ENCODE results near the gene ASCL4.
"Not testable (repeated sequence)": the region's sequence is repeated elsewhere in the genome, so short reads cannot be mapped to it uniquely, and the experiment has no call there.

Gene ASCL4, protein sequence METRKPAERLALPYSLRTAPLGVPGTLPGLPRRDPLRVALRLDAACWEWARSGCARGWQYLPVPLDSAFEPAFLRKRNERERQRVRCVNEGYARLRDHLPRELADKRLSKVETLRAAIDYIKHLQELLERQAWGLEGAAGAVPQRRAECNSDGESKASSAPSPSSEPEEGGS

DNA sequence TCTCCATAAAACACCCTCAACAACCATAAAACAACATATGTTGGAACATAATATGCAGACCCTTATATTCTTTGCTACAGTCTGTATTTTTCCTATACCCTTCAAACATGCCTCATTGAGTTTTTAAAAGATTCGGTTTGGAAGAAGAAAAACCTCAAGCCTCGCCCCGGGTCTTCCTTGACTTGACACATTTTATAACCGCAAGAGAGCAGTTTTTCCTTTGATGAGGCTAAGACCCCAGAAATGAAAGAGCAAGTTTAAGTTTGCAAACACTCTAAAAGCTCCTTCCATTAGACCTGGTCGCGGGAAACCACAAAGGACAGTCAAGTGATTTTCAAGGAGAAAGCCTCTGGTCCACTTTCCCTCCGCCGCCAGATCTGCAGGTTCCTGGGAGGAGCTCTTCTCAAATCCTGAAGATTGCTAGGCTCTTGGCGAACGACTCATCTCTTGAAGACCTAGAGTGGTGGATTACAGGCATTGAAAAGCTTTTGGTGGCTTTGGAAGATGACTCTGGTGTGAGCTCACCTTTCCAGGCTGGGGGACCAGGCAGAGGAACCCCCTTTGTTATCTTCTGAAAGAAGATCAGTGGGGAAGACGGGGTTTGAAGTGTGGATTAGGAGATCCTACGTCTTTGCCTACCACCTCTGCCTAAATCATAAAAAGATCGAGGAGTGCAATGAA is at the start of gene ASCL4:
Gene ASCL4, plus strand, starts transcription at position 356 of the 681 bp plus-strand sequence. CDS start 515 bp downstream, outside the sequence.
- no peak within 1 kb of the TSS for H3K4me3 ChIP-seq (ENCODE audit: control insufficient read depth, low read depth, low read length)
- DNase-seq (ENCODE audit: low read depth) = no peak
- TF ChIP-seq, protein P1, sequence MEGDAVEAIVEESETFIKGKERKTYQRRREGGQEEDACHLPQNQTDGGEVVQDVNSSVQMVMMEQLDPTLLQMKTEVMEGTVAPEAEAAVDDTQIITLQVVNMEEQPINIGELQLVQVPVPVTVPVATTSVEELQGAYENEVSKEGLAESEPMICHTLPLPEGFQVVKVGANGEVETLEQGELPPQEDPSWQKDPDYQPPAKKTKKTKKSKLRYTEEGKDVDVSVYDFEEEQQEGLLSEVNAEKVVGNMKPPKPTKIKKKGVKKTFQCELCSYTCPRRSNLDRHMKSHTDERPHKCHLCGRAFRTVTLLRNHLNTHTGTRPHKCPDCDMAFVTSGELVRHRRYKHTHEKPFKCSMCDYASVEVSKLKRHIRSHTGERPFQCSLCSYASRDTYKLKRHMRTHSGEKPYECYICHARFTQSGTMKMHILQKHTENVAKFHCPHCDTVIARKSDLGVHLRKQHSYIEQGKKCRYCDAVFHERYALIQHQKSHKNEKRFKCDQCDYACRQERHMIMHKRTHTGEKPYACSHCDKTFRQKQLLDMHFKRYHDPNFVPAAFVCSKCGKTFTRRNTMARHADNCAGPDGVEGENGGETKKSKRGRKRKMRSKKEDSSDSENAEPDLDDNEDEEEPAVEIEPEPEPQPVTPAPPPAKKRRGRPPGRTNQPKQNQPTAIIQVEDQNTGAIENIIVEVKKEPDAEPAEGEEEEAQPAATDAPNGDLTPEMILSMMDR (IDR thresholded peaks at IDR 0.05; ENCODE audit: control insufficient read depth, insufficient read depth, low read depth, low read length, missing control alignments) = no peak

DNA sequence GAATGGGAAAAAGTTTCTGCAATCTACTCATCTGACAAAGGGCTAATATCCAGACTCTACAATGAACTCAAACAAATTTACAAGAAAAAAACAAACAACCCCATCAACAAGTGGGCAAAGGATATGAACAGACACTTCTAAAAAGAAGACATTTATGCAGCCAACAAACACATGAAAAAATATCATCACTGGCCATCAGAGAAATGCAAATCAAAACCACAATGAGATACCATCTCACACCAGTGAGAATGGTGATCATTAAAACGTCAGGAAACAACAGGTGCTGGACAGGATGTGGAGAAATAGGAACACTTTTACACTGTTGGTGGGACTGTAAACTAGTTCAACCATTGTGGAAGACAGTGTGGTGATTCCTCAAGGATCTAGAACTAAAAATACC is 47.2 kb upstream of the ASCL4 start:
- DNase-seq (ENCODE audit: low read depth); H3K4me3 ChIP-seq (ENCODE audit: control insufficient read depth, low read depth, low read length): not testable (repeated sequence)

DNA sequence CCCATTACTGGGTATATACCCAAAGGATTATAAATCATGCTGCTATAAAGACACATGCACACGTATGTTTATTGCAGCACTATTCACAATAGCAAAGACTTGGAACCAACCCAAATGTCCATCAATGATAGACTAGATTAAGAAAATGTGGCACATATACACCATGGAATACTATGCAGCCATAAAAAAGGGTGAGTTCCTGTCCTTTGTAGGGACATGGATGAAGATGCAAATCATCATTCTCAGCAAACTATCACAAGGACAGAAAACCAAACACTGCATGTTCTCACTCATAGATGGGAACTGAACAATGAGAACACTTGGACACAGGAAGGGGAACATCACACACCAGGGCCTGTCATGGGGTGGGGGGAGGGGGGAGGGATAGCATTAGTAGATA is 46.8 kb upstream of the ASCL4 start:
- H3K4me3 ChIP-seq (ENCODE audit: control insufficient read depth, low read depth, low read length); DNase-seq (ENCODE audit: low read depth): not testable (repeated sequence)

DNA sequence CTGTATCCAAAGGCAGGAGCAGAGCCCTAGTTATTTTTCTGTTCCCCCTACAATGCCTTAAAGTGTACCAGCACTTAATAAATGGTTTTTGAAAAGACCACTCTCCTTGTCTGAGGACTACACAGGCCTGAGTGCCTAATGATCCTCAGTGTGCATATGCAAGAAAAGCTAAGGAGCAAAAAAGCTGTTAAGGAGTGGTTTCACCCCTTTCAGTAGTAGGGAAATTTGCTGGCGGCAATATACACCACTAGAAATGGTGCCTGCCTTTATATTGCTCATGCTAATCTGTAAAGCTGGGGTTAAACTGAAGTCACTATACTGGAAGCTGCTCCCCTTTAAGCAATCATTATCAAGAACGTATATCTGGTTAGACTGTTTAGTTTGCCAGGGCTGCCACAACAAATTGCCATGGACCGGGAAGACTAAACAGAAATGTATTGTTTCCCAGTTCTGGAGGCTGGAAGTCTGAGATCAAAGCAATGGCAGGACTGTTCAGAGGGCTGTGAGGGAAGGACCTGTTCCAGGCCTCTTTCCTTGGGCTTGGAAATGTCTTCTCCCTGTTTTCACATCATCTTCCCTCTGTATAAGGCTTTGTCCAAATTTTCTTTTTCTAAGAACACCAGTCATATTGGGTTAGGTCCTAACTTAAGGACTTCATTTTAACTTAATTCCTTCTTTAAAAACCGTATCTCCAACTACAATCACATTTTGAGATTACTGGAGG is 43.7 kb upstream of the ASCL4 start:
- no peak overlapping the region for H3K4me3 ChIP-seq (ENCODE audit: control insufficient read depth, low read depth, low read length)
- TF ChIP-seq, protein P1 (IDR thresholded peaks at IDR 0.05; ENCODE audit: control insufficient read depth, insufficient read depth, low read depth, low read length, missing control alignments) = no peak
- no peak for DNase-seq (ENCODE audit: low read depth)

DNA sequence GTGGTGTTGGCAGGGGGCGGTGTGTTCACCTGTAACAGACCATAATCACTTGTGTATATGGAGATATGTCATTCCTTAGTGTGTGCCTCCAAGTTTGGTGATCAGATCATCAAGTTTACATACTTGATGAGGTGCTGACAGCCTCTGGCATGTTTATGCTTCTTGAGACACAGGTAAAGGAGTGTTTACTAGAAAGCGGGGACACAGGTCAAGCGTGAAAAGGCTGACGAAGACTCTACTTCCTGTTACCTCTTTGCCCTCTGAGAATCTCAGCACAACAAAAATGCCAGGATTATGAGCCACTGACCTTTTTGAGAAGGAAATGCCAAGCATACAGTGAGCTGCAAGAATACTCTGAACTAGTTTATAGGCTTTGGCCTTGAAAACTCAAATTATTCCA is 43.1 kb upstream of the ASCL4 start:
- no peak for DNase-seq (ENCODE audit: low read depth)
- TF ChIP-seq, protein P1 (IDR thresholded peaks at IDR 0.05; ENCODE audit: control insufficient read depth, insufficient read depth, low read depth, low read length, missing control alignments) = no peak

DNA sequence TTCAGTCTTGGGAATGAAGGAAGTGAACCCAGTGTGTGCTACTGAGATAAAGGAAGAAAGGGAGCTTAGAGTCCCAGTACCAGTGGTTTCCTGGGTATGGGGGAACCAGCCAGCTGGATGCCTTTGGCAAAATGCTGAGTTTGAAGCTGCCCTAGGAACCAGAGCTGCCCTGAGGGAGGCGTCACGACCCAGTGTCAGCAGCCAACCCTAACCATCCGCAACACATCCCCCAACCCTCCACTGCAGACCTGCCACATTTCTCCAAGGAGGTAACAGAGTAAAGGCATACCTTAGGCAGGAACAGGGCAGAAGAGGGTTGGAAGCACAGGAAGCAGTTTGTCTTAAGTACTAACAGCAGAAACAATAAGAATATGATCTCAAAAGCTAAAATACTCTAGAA is 42.1 kb upstream of the ASCL4 start:
- no peak overlapping the region for H3K4me3 ChIP-seq (ENCODE audit: control insufficient read depth, low read depth, low read length)
- TF ChIP-seq, protein P1 (IDR thresholded peaks at IDR 0.05; ENCODE audit: control insufficient read depth, insufficient read depth, low read depth, low read length, missing control alignments) = no peak
- DNase-seq (ENCODE audit: low read depth) = no peak

More for the DNA sequence above, 43.1 kb upstream of the ASCL4 start:
- no peak overlapping the region for H3K4me3 ChIP-seq (ENCODE audit: control insufficient read depth, low read depth, low read length)

DNA sequence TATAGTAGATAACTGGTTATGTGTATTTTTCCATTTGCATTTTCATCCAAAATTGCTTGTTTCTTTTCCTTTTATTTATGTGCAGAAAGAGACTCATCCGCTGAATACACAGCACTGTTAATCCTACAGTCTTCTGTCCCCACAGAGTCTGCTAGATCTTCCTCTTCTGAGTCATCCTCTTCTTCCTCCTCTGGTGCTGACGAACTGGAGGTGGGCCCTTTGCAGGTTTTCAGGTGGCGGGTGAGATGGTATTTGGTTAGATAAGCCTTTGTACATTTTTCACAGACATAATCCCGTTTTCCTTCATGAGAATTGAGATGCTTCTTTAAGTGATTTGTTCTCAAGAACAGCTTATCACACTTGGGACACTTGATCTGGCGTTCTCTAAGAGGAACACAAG is 40.4 kb upstream of the ASCL4 start:
- no peak for DNase-seq (ENCODE audit: low read depth)
- no peak overlapping the region for H3K4me3 ChIP-seq (ENCODE audit: control insufficient read depth, low read depth, low read length)
- TF ChIP-seq, protein P1 (IDR thresholded peaks at IDR 0.05; ENCODE audit: control insufficient read depth, insufficient read depth, low read depth, low read length, missing control alignments) = no peak
